Left renal pelvis (tissue), 4 donors: Measurements from ENCODE around the gene ZNF793. TPM values are rescaled to one million over a fixed set of nuclear protein-coding genes. Genes with fewer than 3 reads are reported as not detected.

ENCODE experiments used
- DNase-seq, 4 donors: peaks; one replicate each; pipeline ENCODE4 v3.0.0-alpha.2; 2013; ENCODE audit warnings: low read depth in 4 of 4, low spot score in 3 of 4
- polyA plus RNA-seq, 4 donors: library from polyadenylated mRNA; unstranded; fragments of 120-200 nt; gene quantifications; one replicate each; pipeline ENCODE4 v1.2.1, GENCODE V29; 2013; ENCODE audit not compliant: insufficient read length in 4 of 4

Gene ZNF793
- polyA plus RNA-seq, 4 donors, result 19.7 to 30.1 (median 21.5) TPM

DNA sequence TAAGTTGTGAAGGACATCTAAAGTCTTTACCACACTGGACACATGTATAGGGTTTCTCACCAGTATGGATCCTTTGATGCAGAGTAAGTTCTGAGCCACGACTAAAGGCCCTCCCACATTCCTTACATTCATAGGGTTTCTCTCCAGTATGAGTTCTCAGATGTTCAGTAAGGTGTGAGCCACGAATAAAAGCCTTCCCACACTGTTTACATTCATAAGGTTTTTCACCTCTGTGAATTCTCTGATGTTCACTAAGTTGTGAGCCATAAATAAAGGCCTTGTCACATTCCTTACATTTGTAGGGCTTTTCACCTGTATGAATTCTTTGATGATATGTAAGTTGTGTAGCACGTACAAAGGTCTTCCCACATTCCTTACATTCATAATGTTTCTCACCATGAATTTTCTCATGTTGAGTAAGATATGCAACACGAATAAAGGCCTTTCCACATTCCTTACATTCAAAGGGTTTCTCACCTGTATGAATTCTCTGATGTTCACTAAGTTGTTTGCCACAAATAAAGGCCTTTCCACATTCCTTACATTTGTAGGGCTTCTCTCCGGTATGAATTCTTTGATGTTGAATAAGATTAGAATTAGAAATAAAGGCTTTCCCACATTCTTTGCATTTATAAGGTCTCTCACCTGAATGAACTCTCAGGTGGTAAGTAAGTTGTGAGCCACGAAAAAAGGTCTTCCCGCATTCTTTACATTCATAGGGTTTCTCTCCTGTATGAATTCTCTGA, 58.1 kb downstream of the ZNF793 start:
- DNase-seq, result no peak

DNA sequence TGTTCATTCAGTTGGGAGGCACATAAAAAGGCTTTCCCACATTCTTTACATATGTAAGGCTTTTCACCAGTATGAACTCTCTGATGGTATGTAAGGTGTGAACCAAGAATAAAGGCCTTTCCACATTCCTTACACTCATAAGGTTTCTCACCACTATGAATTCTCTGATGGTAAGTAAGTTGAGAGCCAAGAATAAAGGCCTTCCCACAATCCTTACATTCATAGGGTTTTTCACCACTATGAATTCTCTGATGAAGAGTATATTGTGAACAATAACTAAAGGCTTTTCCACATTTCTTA, 58.6 kb downstream of the ZNF793 start:
- no peak for DNase-seq

DNA sequence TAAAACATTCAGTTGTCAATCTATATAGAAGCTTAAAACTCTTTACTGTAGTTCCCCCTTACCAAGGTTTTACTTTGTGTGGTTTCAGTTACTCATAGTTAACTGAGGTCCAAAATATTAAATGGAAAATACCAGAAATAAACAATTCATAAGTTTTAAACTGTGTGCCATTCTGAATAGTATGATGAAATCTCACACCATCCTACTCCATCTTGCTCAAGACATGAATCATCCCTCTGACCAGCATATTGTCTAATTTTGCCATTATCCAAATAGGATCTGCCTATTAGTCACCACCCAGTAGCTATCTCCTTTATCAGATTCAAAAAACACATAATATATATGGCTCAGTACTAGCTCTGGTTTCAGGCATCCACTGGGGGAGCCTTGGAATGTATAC, 65.5 kb downstream of the ZNF793 start:
- no peak for DNase-seq

DNA sequence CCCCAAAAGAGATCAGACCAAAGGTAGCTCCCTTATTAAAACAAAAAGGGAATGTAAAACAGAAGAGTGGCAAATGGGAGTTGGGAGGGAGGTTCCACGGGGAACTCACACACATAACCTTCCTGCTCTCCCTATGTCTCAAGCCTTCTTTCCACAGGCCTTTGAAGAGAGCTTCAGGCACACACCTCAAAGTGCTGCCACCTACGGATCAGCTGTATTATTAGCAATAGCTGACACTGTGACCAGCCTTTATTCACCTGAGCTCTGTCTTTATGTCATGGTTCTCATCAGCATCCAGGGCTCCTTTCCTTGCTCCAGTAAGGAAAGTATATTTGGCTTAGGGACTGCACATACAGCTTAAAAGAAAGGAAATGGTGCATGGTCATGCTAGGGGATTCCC, 76.6 kb downstream of the ZNF793 start:
- no peak for DNase-seq

Other genes starting within 250 kb of the ZNF793 start
- gene ZNF527, start 135.8 kb upstream of the ZNF793 start, polyA plus RNA-seq, result 10 to 100 TPM in 3 of 4 donors, 1 to 10 TPM in 1; 9.2 to 14.8 (median 10.5) TPM
- gene ZNF569, start 39.5 kb upstream of the ZNF793 start, polyA plus RNA-seq, result 10 to 100 TPM in 3 of 4 donors, 1 to 10 TPM in 1; 10.0 to 17.7 (median 12.1) TPM
- 10 to 100 TPM in 3 of 4 donors, 1 to 10 TPM in 1; 9.5 to 12.3 (median 11.3) TPM for gene ZNF570, start 37.6 kb upstream of the ZNF793 start, polyA plus RNA-seq
- gene ZNF571, start 87.9 kb downstream of the ZNF793 start, polyA plus RNA-seq, result 10 to 100 TPM in 3 of 4 donors, 1 to 10 TPM in 1; 9.0 to 12.1 (median 10.8) TPM
- gene ZNF540, start 87.9 kb downstream of the ZNF793 start, polyA plus RNA-seq, result 1 to 10 TPM; 3.5 to 5.0 (median 4.9) TPM
- gene ZFP30, start 148.5 kb downstream of the ZNF793 start, polyA plus RNA-seq, result 10 to 100 TPM; 21.1 to 26.2 (median 23.5) TPM
- gene ZNF607, start 212.8 kb downstream of the ZNF793 start, polyA plus RNA-seq, result 10 to 100 TPM in 3 of 4 donors, 1 to 10 TPM in 1; 8.7 to 14.3 (median 12.2) TPM